ENCODE data around the gene METAP2.

METAP2 gene

DNA sequence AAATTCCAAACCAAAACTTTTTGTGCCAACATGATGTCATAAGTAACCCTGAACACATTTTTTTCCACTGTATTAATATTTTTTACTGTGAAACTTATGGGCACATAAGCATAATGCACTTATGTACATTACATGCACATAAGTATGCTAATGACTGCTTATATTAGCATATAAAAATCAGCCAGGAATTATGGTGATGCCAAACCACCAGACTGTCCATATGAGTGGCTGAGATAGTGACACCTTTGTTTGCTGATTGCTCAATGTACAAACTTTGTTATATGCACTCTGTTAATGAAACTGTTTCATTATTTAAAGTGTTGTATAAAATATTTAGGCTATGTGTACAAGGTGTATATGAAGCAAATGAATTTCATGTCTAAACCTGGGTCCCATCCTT, 45.0 kb downstream of the METAP2 start:
- H3K4me3 ChIP-seq (ENCODE audit: low read length): no peak overlapping the region
- H3K9me3 ChIP-seq (ENCODE audit: control insufficient read depth, insufficient read depth, low read length): no peaks in the 10 kb centered on the region
- H3K4me1 ChIP-seq (ENCODE audit: control insufficient read depth, low read length): 0 out of 2 replicates have a peak, but pooled peaks cover 5% of the 10 kb centered on the region
- H3K27ac ChIP-seq (ENCODE audit: low read depth, low read length): no peak overlapping the region
- H4K20me1 ChIP-seq (ENCODE audit: control insufficient read depth, insufficient read depth, low read depth, low read length): no peaks in the 10 kb centered on the region
- TF ChIP-seq, protein P1, sequence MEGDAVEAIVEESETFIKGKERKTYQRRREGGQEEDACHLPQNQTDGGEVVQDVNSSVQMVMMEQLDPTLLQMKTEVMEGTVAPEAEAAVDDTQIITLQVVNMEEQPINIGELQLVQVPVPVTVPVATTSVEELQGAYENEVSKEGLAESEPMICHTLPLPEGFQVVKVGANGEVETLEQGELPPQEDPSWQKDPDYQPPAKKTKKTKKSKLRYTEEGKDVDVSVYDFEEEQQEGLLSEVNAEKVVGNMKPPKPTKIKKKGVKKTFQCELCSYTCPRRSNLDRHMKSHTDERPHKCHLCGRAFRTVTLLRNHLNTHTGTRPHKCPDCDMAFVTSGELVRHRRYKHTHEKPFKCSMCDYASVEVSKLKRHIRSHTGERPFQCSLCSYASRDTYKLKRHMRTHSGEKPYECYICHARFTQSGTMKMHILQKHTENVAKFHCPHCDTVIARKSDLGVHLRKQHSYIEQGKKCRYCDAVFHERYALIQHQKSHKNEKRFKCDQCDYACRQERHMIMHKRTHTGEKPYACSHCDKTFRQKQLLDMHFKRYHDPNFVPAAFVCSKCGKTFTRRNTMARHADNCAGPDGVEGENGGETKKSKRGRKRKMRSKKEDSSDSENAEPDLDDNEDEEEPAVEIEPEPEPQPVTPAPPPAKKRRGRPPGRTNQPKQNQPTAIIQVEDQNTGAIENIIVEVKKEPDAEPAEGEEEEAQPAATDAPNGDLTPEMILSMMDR (IDR thresholded peaks at IDR 0.05; ENCODE audit: low read depth, low read length, poor library complexity, severe bottlenecking): no peak
- no peak for TF ChIP-seq EZH2phosphoT487 (IDR thresholded peaks at IDR 0.05; ENCODE audit: borderline replicate concordance, low read length)
- no peak overlapping the region for H3K4me2 ChIP-seq (ENCODE audit: low read length)
- peaks cover 29% of the 10 kb centered on the region for H3K36me3 ChIP-seq (ENCODE audit: control insufficient read depth, low read length)
- H3F3A ChIP-seq (ENCODE audit: control insufficient read depth, insufficient read depth): peaks cover 59% of the 10 kb centered on the region
- no peaks in the 10 kb centered on the region for H3K79me2 ChIP-seq (ENCODE audit: control insufficient read depth, low read length)
- no peaks in the 10 kb centered on the region for H3K27me3 ChIP-seq (ENCODE audit: control insufficient read depth, low read length)
- no peaks in the 10 kb centered on the region for H3K9me2 ChIP-seq (replicated peaks; ENCODE audit: control insufficient read depth, low read length)

DNA sequence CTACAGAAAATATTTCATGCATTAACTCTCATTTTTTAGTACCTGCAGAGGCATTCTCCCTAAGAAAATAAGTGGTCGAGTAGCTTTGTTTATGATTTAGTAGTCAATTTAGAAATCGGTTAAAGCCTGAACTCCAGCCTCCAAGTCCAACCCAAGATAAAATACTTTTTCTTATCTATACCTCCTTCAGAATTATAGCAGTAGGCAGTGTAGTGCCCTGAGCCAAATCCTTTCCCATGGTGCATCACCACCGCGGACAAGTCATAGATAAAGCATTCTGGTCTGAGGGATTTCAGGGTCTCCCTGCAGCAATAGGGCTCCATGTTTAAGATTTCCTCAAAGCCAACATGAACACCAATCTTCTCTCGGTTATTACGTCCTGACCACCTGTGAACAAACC, 46.9 kb downstream of the METAP2 start:
- Histone ChIP-seq H3K9me3 (ENCODE audit: control insufficient read depth, insufficient read depth, low read length) (no peaks in the 10 kb centered on the region), H3K79me2 (ENCODE audit: control insufficient read depth, low read length) (no peaks in the 10 kb centered on the region), H4K20me1 (ENCODE audit: control insufficient read depth, insufficient read depth, low read depth, low read length) (no peaks in the 10 kb centered on the region), H3K36me3 (ENCODE audit: control insufficient read depth, low read length) (peaks cover 10% of the 10 kb centered on the region), H3K27ac (ENCODE audit: low read depth, low read length) (no peak overlapping the region), H3K27me3 (ENCODE audit: control insufficient read depth, low read length) (no peaks in the 10 kb centered on the region), H3K4me2 (ENCODE audit: low read length) (no peak overlapping the region), H3K9me2 (replicated peaks; ENCODE audit: control insufficient read depth, low read length) (no peaks in the 10 kb centered on the region), H3K4me1 (ENCODE audit: control insufficient read depth, low read length) (0 out of 2 replicates have a peak, but pooled peaks cover 5% of the 10 kb centered on the region), H3K4me3 (ENCODE audit: low read length) (no peak overlapping the region), H3F3A (ENCODE audit: control insufficient read depth, insufficient read depth) (peaks cover 43% of the 10 kb centered on the region)
- TF ChIP-seq EZH2phosphoT487 (IDR thresholded peaks at IDR 0.05; ENCODE audit: borderline replicate concordance, low read length): no peak
- TF ChIP-seq, protein P1 (IDR thresholded peaks at IDR 0.05; ENCODE audit: low read depth, low read length, poor library complexity, severe bottlenecking): no peak

DNA sequence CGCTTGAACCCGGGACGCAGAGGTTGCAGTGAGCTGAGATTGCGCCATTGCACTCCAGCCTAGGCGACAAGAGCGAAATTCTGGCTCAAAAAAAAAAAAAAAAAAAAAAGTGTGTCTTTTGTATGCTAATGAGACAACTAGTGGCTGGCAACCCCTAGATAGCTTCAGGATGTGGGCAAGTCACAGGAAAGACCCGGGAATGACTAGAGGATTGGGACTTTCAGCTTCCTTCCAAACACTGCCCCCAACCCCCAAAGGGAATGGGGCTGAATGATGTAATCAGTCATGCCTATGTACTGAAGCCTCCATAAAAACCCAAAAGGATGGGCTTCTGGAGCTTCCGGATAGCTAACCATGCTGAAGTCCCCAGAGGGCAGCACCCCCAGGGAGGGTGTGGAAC, 48.7 kb downstream of the METAP2 start:
- no peaks in the 10 kb centered on the region for H3K36me3 ChIP-seq (ENCODE audit: control insufficient read depth, low read length)
- no peak for TF ChIP-seq EZH2phosphoT487 (IDR thresholded peaks at IDR 0.05; ENCODE audit: borderline replicate concordance, low read length)
- TF ChIP-seq, protein P1 (IDR thresholded peaks at IDR 0.05; ENCODE audit: low read depth, low read length, poor library complexity, severe bottlenecking): no peak
- H3K27me3 ChIP-seq (ENCODE audit: control insufficient read depth, low read length): no peaks in the 10 kb centered on the region
- no peaks in the 10 kb centered on the region for H3K79me2 ChIP-seq (ENCODE audit: control insufficient read depth, low read length)
- no peaks in the 10 kb centered on the region for H4K20me1 ChIP-seq (ENCODE audit: control insufficient read depth, insufficient read depth, low read depth, low read length)
- H3K9me3 ChIP-seq (ENCODE audit: control insufficient read depth, insufficient read depth, low read length): no peaks in the 10 kb centered on the region
- H3F3A ChIP-seq (ENCODE audit: control insufficient read depth, insufficient read depth): peaks cover 25% of the 10 kb centered on the region
- H3K4me1 ChIP-seq (ENCODE audit: control insufficient read depth, low read length): 0 out of 2 replicates have a peak, but pooled peaks cover 5% of the 10 kb centered on the region
- no peak overlapping the region for H3K27ac ChIP-seq (ENCODE audit: low read depth, low read length)
- H3K9me2 ChIP-seq (replicated peaks; ENCODE audit: control insufficient read depth, low read length): no peaks in the 10 kb centered on the region
- no peak overlapping the region for H3K4me2 ChIP-seq (ENCODE audit: low read length)
- H3K4me3 ChIP-seq (ENCODE audit: low read length): no peak overlapping the region

Data from DOHH2 (cell line).